GM18526 (cell line): ENCODE results near the gene PGRMC2.

Source experiments
- POLR2A ChIP-seq: IDR thresholded peaks from 3 replicates; pipeline ENCODE4 v1.6.1; 2011; ENCODE audit not compliant: insufficient read length; ENCODE audit errors: extremely low read depth

The PGRMC2 gene

GRCh38 chr4:128305942-128306341, 18.3 kb upstream of the PGRMC2 start:
- no peak for TF ChIP-seq POLR2A

DNA sequence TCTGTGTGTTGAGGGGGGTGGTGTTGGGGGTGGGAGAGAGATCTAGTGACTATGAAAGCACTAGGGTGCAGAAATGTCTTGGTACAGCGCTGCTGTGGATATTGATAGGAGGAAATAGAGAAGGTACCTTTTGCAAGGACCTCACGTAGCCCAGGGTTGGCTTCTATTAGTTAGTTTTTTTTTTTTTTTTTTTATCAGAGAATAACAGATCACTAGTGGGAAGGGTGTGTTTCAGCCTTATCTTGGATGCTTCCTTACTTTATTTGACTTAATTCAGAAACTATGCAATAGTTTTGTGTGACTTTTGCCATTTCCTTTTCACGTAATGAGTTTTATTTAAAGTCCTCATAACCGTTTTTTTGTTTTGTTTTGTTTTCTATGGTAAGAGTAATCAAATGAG, 16.4 kb upstream of the PGRMC2 start:
- TF ChIP-seq POLR2A = no peak

- no peak for TF ChIP-seq POLR2A
These were observed 15.8 kb upstream of the PGRMC2 start for GRCh38 chr4:128303405-128303785.

GRCh38 chr4:128301979-128302378, 14.4 kb upstream of the PGRMC2 start:
- TF ChIP-seq POLR2A = no peak

- TF ChIP-seq POLR2A = no peak
These were observed 12.2 kb upstream of the PGRMC2 start for GRCh38 chr4:128299848-128300247.

DNA sequence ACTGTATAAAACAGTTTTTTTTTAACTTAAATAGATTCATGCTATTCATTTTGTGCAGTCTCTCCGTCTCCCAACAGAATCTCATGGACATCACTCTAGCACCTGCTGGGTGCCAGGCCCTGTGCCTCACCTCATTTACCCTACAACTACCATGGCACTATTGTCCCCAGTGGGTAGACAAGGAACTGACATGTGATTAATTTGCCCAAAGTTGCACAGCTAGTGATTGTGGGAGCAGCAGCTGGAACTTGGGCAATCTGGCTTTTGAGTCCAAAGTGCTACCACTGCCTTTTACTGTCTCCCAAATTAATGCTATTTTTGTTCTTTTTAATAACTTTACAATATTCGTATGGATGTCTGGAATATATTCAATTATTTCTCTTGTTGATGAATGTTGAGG, 11.2 kb upstream of the PGRMC2 start:
- TF ChIP-seq POLR2A = no peak

GRCh38 chr4:128298146-128298758, 10.6 kb upstream of the PGRMC2 start:
- no peak for TF ChIP-seq POLR2A

DNA sequence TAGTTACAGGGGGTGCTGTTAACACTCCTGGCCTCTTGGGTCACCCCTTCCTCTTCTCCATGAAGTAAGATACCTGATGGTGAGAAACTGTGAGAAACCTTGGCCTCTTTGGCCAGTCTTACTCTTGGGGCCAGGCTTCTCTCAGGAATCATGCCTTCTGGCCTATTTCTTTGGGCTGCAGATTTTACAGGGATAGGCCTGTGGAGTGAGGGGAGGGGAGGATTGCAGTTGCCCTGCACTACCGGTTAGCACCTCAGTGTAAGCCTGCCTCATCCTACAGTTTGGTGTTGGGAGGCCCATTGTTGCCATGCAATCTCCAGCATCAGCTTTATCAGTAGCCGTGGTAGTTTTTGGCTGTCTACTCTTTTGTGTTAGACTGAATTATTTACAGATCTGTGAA, 7.6 kb upstream of the PGRMC2 start:
- no peak for TF ChIP-seq POLR2A

- no peak for TF ChIP-seq POLR2A
These were observed 6.9 kb upstream of the PGRMC2 start for GRCh38 chr4:128294464-128294863.

DNA sequence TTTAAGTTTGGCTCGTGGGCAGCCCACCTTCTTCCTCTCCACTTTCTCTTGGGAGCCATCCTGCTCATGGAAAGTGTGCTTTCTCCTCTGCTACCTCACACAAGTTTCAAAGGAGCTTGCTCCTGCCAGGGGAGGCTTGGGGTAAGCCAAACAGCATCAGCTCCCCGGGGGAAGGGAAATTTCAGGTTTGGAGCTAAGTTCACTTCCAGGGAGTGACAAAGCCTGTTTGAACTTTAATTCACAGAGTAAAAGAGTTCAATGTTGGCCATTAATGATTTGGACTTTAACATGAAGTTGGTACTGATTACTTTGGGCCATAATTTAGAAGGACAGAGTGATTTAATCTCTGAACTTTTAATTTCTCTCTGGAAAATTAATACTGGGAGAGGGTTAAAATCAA, 4.7 kb upstream of the PGRMC2 start:
- no peak for TF ChIP-seq POLR2A

DNA sequence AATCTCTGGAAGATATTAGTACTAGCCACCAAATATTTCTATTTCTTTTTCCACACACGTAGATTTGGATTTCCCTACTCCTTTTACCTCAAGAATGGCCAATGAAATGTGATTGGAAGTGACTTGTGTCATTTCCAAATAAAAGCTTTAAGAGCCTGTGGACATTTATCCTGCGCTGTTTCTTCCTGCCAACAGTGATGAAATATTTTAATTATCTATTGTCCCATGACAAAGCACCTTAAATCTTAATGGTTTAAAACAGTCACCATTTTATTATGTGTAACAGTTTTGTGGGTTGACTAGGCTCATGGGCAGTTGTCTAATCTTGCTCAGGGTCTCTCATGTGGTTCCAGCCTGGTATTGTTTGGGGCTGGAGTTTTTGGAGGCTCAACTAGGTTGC, 3.5 kb upstream of the PGRMC2 start:
- no peak for TF ChIP-seq POLR2A

- TF ChIP-seq POLR2A = no peak
These were observed 2.9 kb upstream of the PGRMC2 start for GRCh38 chr4:128290526-128290925.

DNA sequence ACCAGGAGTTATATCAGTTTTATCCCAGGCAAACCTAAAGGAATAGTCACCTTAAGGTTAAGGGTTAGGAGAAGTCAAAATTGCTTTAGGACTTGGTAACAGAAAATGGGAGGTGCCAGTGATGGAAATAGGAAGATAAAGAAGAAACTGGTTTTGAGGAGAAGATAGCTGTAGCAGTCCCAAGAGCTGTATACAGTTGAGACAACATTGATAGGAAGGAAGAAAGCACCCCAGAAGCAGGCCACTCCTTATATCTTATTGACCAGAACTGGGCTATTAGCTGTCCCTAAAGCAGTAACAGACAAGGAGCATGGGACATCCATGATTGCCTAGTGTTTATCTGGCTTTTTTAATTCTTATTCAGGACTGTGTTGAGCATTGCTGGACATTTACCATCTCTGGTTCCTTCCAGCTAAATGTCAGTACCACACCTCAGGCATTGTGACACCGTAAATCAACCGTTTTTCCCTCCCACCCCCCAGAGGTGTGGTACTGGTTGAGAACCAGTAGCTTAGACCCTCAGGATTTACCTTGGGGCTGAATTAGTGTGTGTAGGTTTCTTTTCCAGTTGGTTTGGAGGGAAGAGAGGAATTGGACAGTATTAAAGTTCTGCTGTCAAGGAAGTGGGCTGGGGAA, 2.0 kb upstream of the PGRMC2 start:
- no peak for TF ChIP-seq POLR2A

GRCh38 chr4:128288689-128289106, 1.1 kb upstream of the PGRMC2 start:
- TF ChIP-seq POLR2A = no peak

GRCh38 chr4:128287871-128288688, 467 bp upstream of the PGRMC2 start:
- TF ChIP-seq POLR2A = peak; percentile 83

- TF ChIP-seq POLR2A = no peak
These were observed 1.0 kb downstream of the PGRMC2 start for GRCh38 chr4:128286474-128287058.
